Stimulated activated CD4-positive, alpha-beta T cell treated with anti-CD3 and anti-CD28 coated beads, Interleukin-2, amount 100 ng/mL, for 4 hours (primary cell): ENCODE measurements around the gene FATE1.

ENCODE experiments used
- DNase-seq: peaks from one replicate; pipeline ENCODE4 v3.0.0-alpha.2; 2020; ENCODE audit warnings: low read depth

Gene FATE1

GRCh38 chrX:151743651-151744470 is 28.0 kb downstream of the FATE1 start:
- no peak for DNase-seq

- DNase-seq = no peak
Observed at GRCh38 chrX:151745651-151746050, 29.8 kb downstream of the FATE1 start.

- no peak for DNase-seq
Observed at GRCh38 chrX:151746502-151746901, 30.7 kb downstream of the FATE1 start.

GRCh38 chrX:151750511-151750910 is 34.7 kb downstream of the FATE1 start:
- DNase-seq = no peak

GRCh38 chrX:151752847-151753246 is 37.0 kb downstream of the FATE1 start:
- no peak for DNase-seq

- DNase-seq = no peak
Observed at GRCh38 chrX:151753313-151754046, 37.6 kb downstream of the FATE1 start.

GRCh38 chrX:151754047-151754429 is 38.2 kb downstream of the FATE1 start:
- DNase-seq = no peak

- DNase-seq = no peak
Observed at GRCh38 chrX:151754641-151755215, 38.9 kb downstream of the FATE1 start.

- DNase-seq = no peak
Observed at GRCh38 chrX:151759041-151759708, 43.3 kb downstream of the FATE1 start.

GRCh38 chrX:151762802-151763201 is 47.0 kb downstream of the FATE1 start:
- no peak for DNase-seq

- DNase-seq = no peak
Observed at GRCh38 chrX:151763711-151764110, 47.9 kb downstream of the FATE1 start.

- DNase-seq = no peak
Observed at GRCh38 chrX:151765026-151765425, 49.2 kb downstream of the FATE1 start.

GRCh38 chrX:151771726-151772125 is 55.9 kb downstream of the FATE1 start:
- no peak for DNase-seq
